RWPE1 (cell line): ENCODE results near the gene NYNRIN.

Experiments
- CTCF ChIA-PET: fragments of 350-600 bp; sonication (Branson Sonifier 250); formaldehyde crosslinking; extraction: SDS; loops from one replicate; lab custom pipeline; 2021; lab: Yijun Ruan, JAX
- POLR2A ChIA-PET: fragments of 400-600 bp; formaldehyde crosslinking; extraction: SDS; loops from one replicate; lab custom pipeline; 2020; ENCODE audit warnings: antibody characterized with exemption; ENCODE audit not compliant: low non-redundant PET; lab: Yijun Ruan, JAX
- DNase-seq: peaks from one replicate; pipeline ENCODE4 v3.0.0; 2012; ENCODE audit warnings: low spot score
- H3K27ac ChIP-seq: fragments of 450-650 bp; 2 replicates; pipeline ENCODE4 v1.5.1; 2017
- TF ChIP-seq, protein P1 (sequence below): fragments of 450-650 bp; conservative IDR thresholded peaks from 2 replicates; pipeline ENCODE4 v1.5.1; 2017; ENCODE audit warnings: low read depth, mild to moderate bottlenecking

NYNRIN gene

DNA sequence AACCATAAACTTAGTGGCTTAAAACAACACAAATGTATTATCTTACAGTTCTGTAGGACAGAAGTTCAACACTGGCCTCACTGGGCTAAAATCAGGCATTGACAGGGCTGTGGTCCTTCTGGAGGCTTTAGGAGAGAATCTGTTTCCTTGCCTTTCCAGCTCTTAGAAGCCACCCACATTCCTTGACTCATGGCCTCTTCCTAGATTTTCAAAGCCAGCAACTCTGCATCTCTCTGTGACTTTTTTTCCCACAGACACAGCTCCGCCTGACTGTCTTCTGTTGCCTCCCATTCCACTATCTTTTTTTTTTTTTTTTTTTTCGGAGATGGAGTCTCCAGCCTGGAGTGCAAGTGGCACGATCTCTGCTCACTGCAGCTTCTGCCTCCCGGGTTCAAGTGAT, 42.6 kb upstream of the NYNRIN start:
- POLR2A ChIA-PET: no interaction called here
- no peak overlapping the region for H3K27ac ChIP-seq
- no peak for DNase-seq
- TF ChIP-seq, protein P1, sequence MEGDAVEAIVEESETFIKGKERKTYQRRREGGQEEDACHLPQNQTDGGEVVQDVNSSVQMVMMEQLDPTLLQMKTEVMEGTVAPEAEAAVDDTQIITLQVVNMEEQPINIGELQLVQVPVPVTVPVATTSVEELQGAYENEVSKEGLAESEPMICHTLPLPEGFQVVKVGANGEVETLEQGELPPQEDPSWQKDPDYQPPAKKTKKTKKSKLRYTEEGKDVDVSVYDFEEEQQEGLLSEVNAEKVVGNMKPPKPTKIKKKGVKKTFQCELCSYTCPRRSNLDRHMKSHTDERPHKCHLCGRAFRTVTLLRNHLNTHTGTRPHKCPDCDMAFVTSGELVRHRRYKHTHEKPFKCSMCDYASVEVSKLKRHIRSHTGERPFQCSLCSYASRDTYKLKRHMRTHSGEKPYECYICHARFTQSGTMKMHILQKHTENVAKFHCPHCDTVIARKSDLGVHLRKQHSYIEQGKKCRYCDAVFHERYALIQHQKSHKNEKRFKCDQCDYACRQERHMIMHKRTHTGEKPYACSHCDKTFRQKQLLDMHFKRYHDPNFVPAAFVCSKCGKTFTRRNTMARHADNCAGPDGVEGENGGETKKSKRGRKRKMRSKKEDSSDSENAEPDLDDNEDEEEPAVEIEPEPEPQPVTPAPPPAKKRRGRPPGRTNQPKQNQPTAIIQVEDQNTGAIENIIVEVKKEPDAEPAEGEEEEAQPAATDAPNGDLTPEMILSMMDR: no peak
- CTCF ChIA-PET: interaction anchor here (0.6 to 0.7 kb wide), 2 partner anchors 8 to 23 kb away, joined by 3 read pairs; no protein-coding TSS in a partner anchor

- H3K27ac ChIP-seq: no peak overlapping the region
- DNase-seq: no peak
- ChIA-PET CTCF (no interaction called here), POLR2A (no interaction called here)
- TF ChIP-seq, protein P1: no peak
Observed at GRCh38 chr14:24360281-24360680, 38.5 kb upstream of the NYNRIN start.

DNA sequence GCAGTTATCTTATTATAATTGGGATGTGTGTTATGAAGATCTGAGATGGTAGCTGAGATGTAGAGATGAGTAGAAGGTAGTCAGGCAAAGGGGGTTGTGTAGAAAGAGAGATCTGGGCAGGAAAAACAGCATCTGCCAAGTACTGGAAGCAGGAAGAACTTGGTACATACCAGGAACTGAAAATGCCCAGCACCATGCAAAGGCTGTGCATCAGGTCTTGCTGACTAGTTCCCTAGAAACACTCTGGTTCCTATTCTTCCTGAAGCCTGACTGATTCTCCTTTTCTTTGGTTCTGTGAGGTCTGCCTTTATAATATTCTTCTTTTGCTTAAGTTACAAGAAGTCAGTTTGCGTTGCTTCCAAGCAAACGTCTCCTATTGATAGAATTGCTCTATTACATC, 37.5 kb upstream of the NYNRIN start:
- POLR2A ChIA-PET: interaction anchor here (0.6 kb wide), 1 partner anchor 239 kb away, joined by 5 read pairs; no protein-coding TSS in a partner anchor
- DNase-seq: no peak
- CTCF ChIA-PET: interaction anchor here (0.6 to 1.4 kb wide), 4 partner anchors 13 to 1222 kb away, joined by 3 to 8 read pairs (median 4); no protein-coding TSS in a partner anchor
- H3K27ac ChIP-seq: no peak overlapping the region
- TF ChIP-seq, protein P1: no peak

DNA sequence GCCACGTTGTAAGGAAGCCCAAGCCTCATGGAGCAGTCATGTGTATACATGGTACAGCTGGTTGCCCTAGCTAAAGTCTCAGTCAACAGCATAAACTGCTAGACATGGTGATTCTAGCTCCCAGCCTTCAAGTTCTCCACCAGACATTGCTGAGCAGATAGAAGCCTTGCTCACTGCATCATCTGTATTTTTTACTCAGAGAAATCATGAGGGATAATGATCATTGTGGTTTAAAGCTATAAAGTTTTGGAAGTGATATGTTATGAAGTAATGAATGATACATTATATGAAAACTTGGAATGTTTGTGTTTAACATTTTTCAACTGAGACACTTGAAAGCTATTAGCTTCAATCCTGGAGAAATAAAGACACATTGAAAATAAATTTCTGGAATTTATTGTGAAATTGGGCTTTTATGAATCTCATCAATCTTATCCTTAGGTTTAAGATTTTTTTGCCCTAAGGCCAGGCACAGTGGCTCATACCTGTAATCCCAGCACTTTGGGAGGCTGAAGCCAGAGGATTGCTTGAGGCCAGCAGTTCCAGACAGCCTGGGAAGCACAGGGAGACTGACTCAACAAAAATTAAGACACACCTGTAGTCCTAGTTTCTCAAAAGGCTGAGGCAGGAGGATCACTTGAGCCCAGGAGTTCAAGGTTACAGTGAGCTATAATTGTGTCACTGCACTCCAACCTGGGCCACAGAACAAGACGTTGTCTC, 36.4 kb upstream of the NYNRIN start:
- TF ChIP-seq, protein P1: no peak
- H3K27ac ChIP-seq: no peak overlapping the region
- CTCF ChIA-PET: interaction anchor here (0.6 to 1.4 kb wide), 4 partner anchors 14 to 1223 kb away, joined by 3 to 8 read pairs (median 4); no protein-coding TSS in a partner anchor
- no peak for DNase-seq
- POLR2A ChIA-PET: no interaction called here

- DNase-seq: no peak
- CTCF ChIA-PET: no interaction called here
- TF ChIP-seq, protein P1: no peak
- POLR2A ChIA-PET: no interaction called here
- no peak overlapping the region for H3K27ac ChIP-seq
Observed at GRCh38 chr14:24363401-24363800, 35.4 kb upstream of the NYNRIN start.

DNA sequence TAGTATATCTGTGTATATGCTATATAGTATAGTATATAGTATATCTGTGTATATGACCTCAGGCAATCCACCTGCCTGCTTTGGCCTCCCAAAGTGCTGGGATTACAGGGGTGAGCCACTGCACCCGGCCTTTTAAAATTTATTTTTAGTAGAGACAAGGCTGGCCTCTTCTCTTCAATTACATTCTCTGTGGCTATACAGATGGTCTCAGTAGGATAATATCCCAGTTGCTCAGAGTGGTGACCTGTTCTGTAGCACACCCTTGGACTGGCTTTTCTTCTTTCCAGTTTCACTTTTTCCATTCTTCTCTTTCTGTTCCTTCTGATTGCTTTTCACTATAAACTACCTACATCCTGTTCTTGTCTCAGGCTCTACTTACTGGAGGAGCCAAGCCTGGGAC, 34.0 kb upstream of the NYNRIN start:
- no peak overlapping the region for H3K27ac ChIP-seq
- ChIA-PET POLR2A (no interaction called here), CTCF (no interaction called here)
- no peak for DNase-seq
- TF ChIP-seq, protein P1: no peak
